Naive B cell (primary cell): ENCODE measurements around the gene SLC8A1. TPM values are rescaled to one million over a fixed set of nuclear protein-coding genes. Genes with fewer than 3 reads are reported as not detected.

Source experiments
- ATAC-seq, 2 donors: fragments of 150-1000 bp; cut with Tn5 transposase; 2 replicates each; pipeline ENCODE4 v1.10.0; 2021; ENCODE audit warnings: low read depth in 2 of 2, mild to moderate bottlenecking in 2 of 2, moderate library complexity in 2 of 2
- DNase-seq: peaks from one replicate; pipeline ENCODE4 v3.0.0; 2022
- H3K27ac Mint-ChIP-seq, 6 donors: one replicate each; pipeline ENCODE4 v1.8.0; 2020 to 2022; ENCODE audit warnings: mild to moderate bottlenecking in 6 of 6, mixed read lengths in 6 of 6, moderate library complexity in 5 of 6, inconsistent platforms in 2 of 6
- H3K27me3 Mint-ChIP-seq, 3 donors: one replicate each; pipeline ENCODE4 v1.8.0; 2021 to 2022; ENCODE audit warnings: mixed read lengths in 3 of 3, mild to moderate bottlenecking in 1 of 3
- H3K36me3 Mint-ChIP-seq, 2 donors: one replicate each; pipeline ENCODE4 v1.8.0; 2020 to 2022; ENCODE audit warnings: mixed read lengths in 2 of 2, inconsistent platforms in 1 of 2, mild to moderate bottlenecking in 1 of 2
- H3K4me1 Mint-ChIP-seq, 3 donors: one replicate each; pipeline ENCODE4 v1.8.0; 2020 to 2022; ENCODE audit warnings: mixed read lengths in 3 of 3, inconsistent platforms in 1 of 3, mild to moderate bottlenecking in 1 of 3, moderate library complexity in 1 of 3
- H3K4me3 Mint-ChIP-seq, 8 donors: one replicate each; pipeline ENCODE4 v1.8.0; 2020 to 2022; ENCODE audit warnings: mild to moderate bottlenecking in 8 of 8, mixed read lengths in 8 of 8, moderate library complexity in 8 of 8, inconsistent platforms in 2 of 8
- H3K9me3 Mint-ChIP-seq, 7 donors: one replicate each; pipeline ENCODE4 v1.8.0; 2020 to 2022; ENCODE audit warnings: mixed read lengths in 7 of 7, mild to moderate bottlenecking in 5 of 7, inconsistent platforms in 2 of 7, moderate library complexity in 1 of 7
- polyA plus RNA-seq, 6 donors: library from polyadenylated mRNA; unstranded; fragments of 300-500 nt; fragmentation: Illumina TruSeq; gene quantifications; one replicate each; pipeline ENCODE4 v1.2.3, GENCODE V29; 2021; ENCODE audit warnings: low read depth in 6 of 6

Gene SLC8A1
- polyA plus RNA-seq, 6 donors from 2014 or later: 0.04 TPM; not detected in 5

DNA sequence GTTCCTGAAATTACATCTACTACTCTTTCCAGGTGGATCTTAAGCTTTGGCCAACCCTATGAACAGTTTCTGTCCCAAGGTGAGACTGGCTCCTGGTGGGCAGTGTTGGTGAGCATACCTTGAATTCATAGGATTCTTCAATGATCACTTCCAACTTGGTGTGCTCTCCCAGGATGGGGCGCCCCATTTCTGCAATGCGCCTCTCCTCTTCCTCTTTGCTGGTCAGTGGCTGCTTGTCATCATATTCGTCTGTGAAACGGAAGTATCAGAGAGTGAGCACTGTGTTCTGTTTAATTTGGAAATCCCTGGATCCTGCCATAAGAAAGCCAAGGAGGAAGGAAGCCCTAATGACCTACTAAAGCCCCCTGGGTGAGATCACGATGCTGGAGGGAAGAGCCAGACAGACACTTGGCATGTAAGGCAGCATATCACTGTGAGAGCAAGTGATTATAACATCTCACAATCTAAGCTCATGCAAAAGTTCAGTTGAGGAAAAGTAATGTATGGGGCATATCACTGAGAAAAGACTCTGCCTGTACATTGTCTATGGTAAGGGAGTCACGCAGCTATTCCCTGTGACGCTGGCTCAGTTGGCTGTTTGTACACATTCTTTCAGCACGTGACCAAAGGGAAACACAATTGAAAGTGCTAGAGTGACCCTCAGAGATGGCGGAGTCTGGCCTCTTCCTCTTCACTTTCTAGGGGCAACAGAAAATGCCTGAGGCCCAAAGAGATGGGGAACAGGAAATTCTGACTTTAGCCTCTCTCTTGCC, 287.0 kb downstream of the SLC8A1 start:
- ATAC-seq (no peak), DNase-seq (no peak)
- Mint-ChIP-seq H3K4me1 (no peaks in the 10 kb centered on the region), H3K36me3 (no peaks in the 10 kb centered on the region), H3K27ac (no peak overlapping the region), H3K4me3 (peak overlapping the region in 1 of 8 donors; percentile 10), H3K27me3 (no peaks in the 10 kb centered on the region), H3K9me3 (no peaks in the 10 kb centered on the region)

- no peaks in the 10 kb centered on the region for H3K36me3 Mint-ChIP-seq
- DNase-seq (no peak), ATAC-seq (no peak)
- no peak overlapping the region for H3K27ac Mint-ChIP-seq
- H3K4me1 Mint-ChIP-seq: no peaks in the 10 kb centered on the region
- H3K27me3 Mint-ChIP-seq: no peaks in the 10 kb centered on the region
- no peak overlapping the region for H3K4me3 Mint-ChIP-seq
- H3K9me3 Mint-ChIP-seq: no peaks in the 10 kb centered on the region
Observed at GRCh38 chr2:40161986-40162385, 289.9 kb downstream of the SLC8A1 start.

DNA sequence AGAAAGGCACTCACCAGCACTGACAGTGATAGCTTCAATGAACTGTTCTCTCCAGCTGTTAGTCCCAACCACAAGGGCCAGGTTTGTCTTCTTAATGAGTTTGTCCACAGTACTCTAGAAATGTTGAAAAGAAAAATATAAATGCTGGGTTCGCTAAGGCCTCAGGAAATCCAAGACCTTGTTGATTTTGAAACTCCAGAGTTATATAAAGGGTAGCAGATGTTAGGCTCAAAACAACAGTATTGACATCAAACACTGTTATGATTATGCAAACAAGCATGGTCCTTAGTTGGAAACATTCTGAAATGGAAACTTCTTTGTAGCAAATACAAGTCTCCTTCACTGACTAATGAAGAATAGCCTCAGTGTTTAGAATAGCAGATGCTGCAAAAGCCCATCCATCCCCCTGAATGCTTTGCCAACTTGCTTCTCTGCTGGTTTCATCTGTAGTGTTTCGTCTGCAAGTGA, 291.1 kb downstream of the SLC8A1 start:
- H3K36me3 Mint-ChIP-seq: no peaks in the 10 kb centered on the region
- DNase-seq (no peak), ATAC-seq (no peak)
- H3K27me3 Mint-ChIP-seq: no peaks in the 10 kb centered on the region
- no peak overlapping the region for H3K27ac Mint-ChIP-seq
- no peak overlapping the region for H3K4me3 Mint-ChIP-seq
- no peaks in the 10 kb centered on the region for H3K9me3 Mint-ChIP-seq
- no peaks in the 10 kb centered on the region for H3K4me1 Mint-ChIP-seq

- Mint-ChIP-seq H3K9me3 (no peaks in the 10 kb centered on the region), H3K4me1 (no peaks in the 10 kb centered on the region), H3K4me3 (no peak overlapping the region), H3K36me3 (no peaks in the 10 kb centered on the region), H3K27ac (no peak overlapping the region), H3K27me3 (no peaks in the 10 kb centered on the region)
- ATAC-seq: no peak
- no peak for DNase-seq
Observed at GRCh38 chr2:40159333-40159732, 292.6 kb downstream of the SLC8A1 start.

- H3K36me3 Mint-ChIP-seq: no peaks in the 10 kb centered on the region
- H3K27me3 Mint-ChIP-seq: no peaks in the 10 kb centered on the region
- H3K9me3 Mint-ChIP-seq: no peaks in the 10 kb centered on the region
- H3K4me1 Mint-ChIP-seq: no peaks in the 10 kb centered on the region
- DNase-seq (no peak), ATAC-seq (no peak)
- no peak overlapping the region for H3K27ac Mint-ChIP-seq
- no peak overlapping the region for H3K4me3 Mint-ChIP-seq
Observed at GRCh38 chr2:40158781-40159180, 293.1 kb downstream of the SLC8A1 start.

DNA sequence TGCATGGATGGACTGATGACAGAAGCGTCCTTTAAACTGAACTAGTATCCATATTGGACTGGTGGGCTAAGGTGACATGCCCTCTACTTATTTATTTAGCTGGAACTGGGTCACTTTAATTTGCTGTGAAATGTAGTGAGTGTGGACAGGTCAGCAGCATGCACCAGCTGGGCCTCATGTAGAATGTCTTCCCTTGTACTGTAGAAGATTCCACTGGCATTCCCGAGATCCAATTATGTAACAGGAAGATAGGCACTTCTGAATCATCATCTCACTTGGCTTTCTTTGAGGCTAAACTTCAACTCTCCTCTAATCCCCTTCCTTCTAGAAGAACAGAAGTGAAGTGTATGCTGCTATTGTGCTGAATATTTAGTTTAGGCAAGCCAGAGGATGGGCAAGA, 296.2 kb downstream of the SLC8A1 start:
- ATAC-seq (no peak), DNase-seq (no peak)
- Mint-ChIP-seq H3K27ac (no peak overlapping the region), H3K4me3 (no peak overlapping the region), H3K36me3 (no peaks in the 10 kb centered on the region), H3K27me3 (no peaks in the 10 kb centered on the region), H3K4me1 (no peaks in the 10 kb centered on the region), H3K9me3 (no peaks in the 10 kb centered on the region)

GRCh38 chr2:40150266-40150665, 301.6 kb downstream of the SLC8A1 start:
- no peak for ATAC-seq
- H3K27ac Mint-ChIP-seq: no peak overlapping the region
- no peaks in the 10 kb centered on the region for H3K36me3 Mint-ChIP-seq
- no peak for DNase-seq
- H3K4me3 Mint-ChIP-seq: no peak overlapping the region
- peaks cover 0 to 5% (median 0%) of the 10 kb centered on the region in 7 donors for H3K9me3 Mint-ChIP-seq
- no peaks in the 10 kb centered on the region for H3K27me3 Mint-ChIP-seq
- no peaks in the 10 kb centered on the region for H3K4me1 Mint-ChIP-seq

GRCh38 chr2:40148334-40148733, 303.6 kb downstream of the SLC8A1 start:
- Mint-ChIP-seq H3K27me3 (no peaks in the 10 kb centered on the region), H3K4me1 (no peaks in the 10 kb centered on the region), H3K4me3 (no peak overlapping the region), H3K9me3 (peaks cover 0 to 5% (median 0%) of the 10 kb centered on the region in 7 donors), H3K36me3 (no peaks in the 10 kb centered on the region), H3K27ac (no peak overlapping the region)
- DNase-seq (no peak), ATAC-seq (no peak)

DNA sequence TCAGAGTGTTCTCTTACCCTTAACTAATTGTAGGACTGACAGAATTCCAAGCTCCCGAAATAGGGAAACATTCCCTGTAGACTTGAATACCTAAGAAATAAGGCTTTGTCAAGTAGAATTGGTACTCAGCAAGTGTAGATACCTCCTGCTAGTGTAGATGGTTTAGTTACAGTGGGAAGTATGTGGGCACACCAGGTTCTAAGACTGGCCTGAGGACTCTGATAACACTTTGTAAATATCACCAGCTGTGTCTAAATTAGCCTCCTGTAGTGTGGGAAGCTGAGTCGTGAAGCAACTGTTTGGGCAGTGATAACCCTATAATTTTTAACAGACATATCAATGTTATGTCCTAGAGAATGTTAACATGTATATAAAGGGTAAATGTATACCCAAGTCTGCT, 304.5 kb downstream of the SLC8A1 start:
- ATAC-seq: no peak
- Mint-ChIP-seq H3K27me3 (no peaks in the 10 kb centered on the region), H3K27ac (no peak overlapping the region), H3K4me3 (no peak overlapping the region), H3K9me3 (peaks cover 0 to 5% (median 0%) of the 10 kb centered on the region in 7 donors), H3K4me1 (no peaks in the 10 kb centered on the region), H3K36me3 (no peaks in the 10 kb centered on the region)
- no peak for DNase-seq

- no peak for ATAC-seq
- no peak for DNase-seq
- Mint-ChIP-seq H3K36me3 (no peaks in the 10 kb centered on the region), H3K4me1 (no peaks in the 10 kb centered on the region), H3K9me3 (peaks cover 0 to under 1% (median 0%) of the 10 kb centered on the region in 7 donors), H3K27me3 (no peaks in the 10 kb centered on the region), H3K27ac (no peak overlapping the region), H3K4me3 (no peak overlapping the region)
Observed at GRCh38 chr2:40144022-40144421, 307.9 kb downstream of the SLC8A1 start.

DNA sequence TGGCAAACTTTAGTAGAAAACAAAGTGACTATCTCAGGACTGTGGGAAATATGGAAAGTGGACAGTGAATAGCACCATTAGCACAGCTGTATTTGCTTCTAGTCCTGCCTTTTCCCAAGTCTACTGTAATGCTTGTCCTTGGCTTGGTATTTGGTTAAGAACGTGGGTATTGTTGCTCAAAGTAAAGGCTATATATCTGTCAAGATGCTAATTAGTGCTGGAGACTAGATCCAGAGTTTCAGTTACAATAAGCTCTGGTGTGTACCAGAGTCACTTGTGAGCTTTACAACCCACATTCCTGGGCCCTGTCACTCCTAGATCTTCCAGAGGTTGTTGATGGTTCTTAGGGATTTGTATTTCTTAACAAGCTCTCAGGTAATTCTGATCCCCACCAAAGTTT, 313.6 kb downstream of the SLC8A1 start:
- Mint-ChIP-seq H3K36me3 (no peaks in the 10 kb centered on the region), H3K27ac (no peak overlapping the region), H3K9me3 (no peaks in the 10 kb centered on the region), H3K4me1 (no peaks in the 10 kb centered on the region), H3K27me3 (no peaks in the 10 kb centered on the region), H3K4me3 (no peak overlapping the region)
- DNase-seq: no peak
- ATAC-seq: no peak

GRCh38 chr2:40131081-40131704, 320.7 kb downstream of the SLC8A1 start:
- no peak for ATAC-seq
- Mint-ChIP-seq H3K4me1 (no peaks in the 10 kb centered on the region), H3K27ac (no peak overlapping the region), H3K4me3 (no peak overlapping the region), H3K36me3 (no peaks in the 10 kb centered on the region), H3K9me3 (no peaks in the 10 kb centered on the region), H3K27me3 (no peaks in the 10 kb centered on the region)
- DNase-seq: no peak

- Mint-ChIP-seq H3K27me3 (no peaks in the 10 kb centered on the region), H3K9me3 (no peaks in the 10 kb centered on the region), H3K4me3 (no peak overlapping the region), H3K27ac (no peak overlapping the region), H3K36me3 (no peaks in the 10 kb centered on the region), H3K4me1 (no peaks in the 10 kb centered on the region)
- no peak for ATAC-seq
- no peak for DNase-seq
Observed at GRCh38 chr2:40130251-40130994, 321.5 kb downstream of the SLC8A1 start.

- no peak overlapping the region for H3K27ac Mint-ChIP-seq
- ATAC-seq (no peak), DNase-seq (no peak)
- H3K4me1 Mint-ChIP-seq: no peaks in the 10 kb centered on the region
- no peaks in the 10 kb centered on the region for H3K27me3 Mint-ChIP-seq
- H3K9me3 Mint-ChIP-seq: no peaks in the 10 kb centered on the region
- no peak overlapping the region for H3K4me3 Mint-ChIP-seq
- H3K36me3 Mint-ChIP-seq: no peaks in the 10 kb centered on the region
Observed at GRCh38 chr2:40129725-40130124, 322.2 kb downstream of the SLC8A1 start.
